ENCODE results near the gene SGF29. TPM values are rescaled to one million over a fixed set of nuclear protein-coding genes. Genes with fewer than 3 reads are reported as not detected.
A peak's percentile ranks its signal among the peaks of the same experiment; 100 is the strongest.

Gene SGF29
- total and polyA plus RNA-seq, 3 experiments from 2014 or later = 37.9 to 56.9 (median 39.8) TPM

DNA sequence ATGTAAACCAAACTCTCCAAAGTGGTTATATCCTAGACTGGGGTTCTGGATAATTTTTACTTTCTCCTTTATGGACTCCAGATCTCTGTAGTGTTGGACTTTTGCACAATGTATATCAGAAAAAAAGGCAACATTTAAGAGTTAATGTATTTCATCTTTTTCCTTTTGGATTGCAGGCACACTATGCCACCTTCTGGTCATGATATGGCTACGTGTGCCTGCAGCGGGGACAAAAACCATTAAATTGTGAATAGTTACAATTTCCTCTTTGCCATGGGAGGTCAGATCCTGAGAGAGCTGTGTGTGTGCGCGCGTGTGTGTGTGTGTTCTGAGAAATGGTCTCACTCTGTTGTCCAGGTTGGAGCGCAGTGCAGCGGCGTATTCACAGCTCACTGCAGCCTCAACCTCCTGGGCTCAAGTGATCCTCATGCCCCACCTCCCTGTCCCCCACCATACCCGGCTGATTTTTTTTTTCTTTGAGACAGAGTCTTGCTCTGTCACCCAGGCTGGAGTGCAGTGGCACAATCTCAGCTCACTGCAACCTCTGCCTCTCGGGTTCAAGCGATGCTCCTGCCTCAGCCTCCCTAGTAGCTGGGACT lies 4.3 kb upstream of the SGF29 start:
- peak overlapping the region in 1 of 7 donors; percentile 73 for H3K4me3 Mint-ChIP-seq
- peaks cover 11 to 17% (median 11%) of the 10 kb centered on the region in 3 donors for H3K4me1 Mint-ChIP-seq
- H3K9me3 ChIP-seq (ENCODE audit: low read length) = no peaks in the 10 kb centered on the region
- peaks cover 0 to 3% (median 0%) of the 10 kb centered on the region in 3 donors for H3K36me3 Mint-ChIP-seq
- H3K27ac Mint-ChIP-seq = peak overlapping the region in 4 of 8 donors; percentile 2 to 67 (median 50)
- ChIA-PET POLR2A (no interaction called here), CTCF (interaction anchor here (1.0 kb wide), 2 partner anchors 9 to 34 kb away, joined by 3 to 4 read pairs; no protein-coding TSS in a partner anchor)
- DNase-seq = peak in 3 of 5 donors; percentile 15 to 46 (median 37)
- H3K27me3 Mint-ChIP-seq = peaks cover 0 to 3% of the 10 kb centered on the region in 2 donors
- H3K4me1 ChIP-seq (ENCODE audit: insufficient read depth, low read length) = peaks cover 8% of the 10 kb centered on the region
- no peaks in the 10 kb centered on the region for H3K36me3 ChIP-seq (ENCODE audit: insufficient read depth, low read length)
- H3K4me3 ChIP-seq (ENCODE audit: low read length) = no peak overlapping the region
- no peaks in the 10 kb centered on the region for H3K27me3 ChIP-seq (ENCODE audit: insufficient read depth, low read length, poor library complexity, severe bottlenecking)
- no peak overlapping the region for H3K27ac ChIP-seq (ENCODE audit: low read depth, low read length)
- no peaks in the 10 kb centered on the region for H3K9me3 Mint-ChIP-seq

DNA sequence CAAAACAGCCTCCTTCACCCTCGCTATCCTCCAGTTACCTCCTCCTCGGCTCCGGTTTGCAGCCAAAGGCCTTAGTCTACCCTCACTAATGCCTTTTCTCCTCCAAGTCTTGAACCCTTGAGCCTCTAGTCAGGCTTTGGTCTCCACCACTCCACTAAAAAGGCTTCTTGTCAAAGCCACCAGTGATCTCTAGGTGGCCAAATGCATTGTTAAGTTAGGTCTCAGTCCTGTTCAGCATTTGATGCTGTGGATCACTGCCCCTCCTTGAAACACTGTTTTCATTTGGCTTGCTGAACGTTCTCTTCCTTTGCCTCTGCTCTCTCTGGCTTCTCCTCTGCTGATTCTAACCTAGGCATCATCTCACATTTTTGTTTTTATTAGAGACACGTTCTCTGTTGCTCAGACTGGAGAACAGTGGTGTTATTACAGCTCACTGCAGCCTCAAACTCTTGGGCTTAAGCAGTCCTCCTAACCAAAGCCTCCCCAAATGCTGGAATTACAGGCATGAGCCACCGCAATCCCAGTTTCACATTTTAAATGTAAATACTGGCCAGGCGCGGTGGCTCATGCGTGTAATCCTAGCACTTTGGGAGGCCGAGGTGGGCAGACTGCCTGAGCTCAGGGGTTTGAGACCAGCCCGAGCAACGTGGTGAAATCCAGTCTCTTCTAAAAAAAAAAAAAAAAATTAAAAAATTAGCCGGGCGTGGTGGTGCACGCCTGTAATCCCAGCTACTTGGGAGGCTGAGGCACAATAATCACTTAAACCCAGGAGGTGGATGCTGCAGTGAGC lies 1.1 kb downstream of the SGF29 start:
- ChIA-PET POLR2A (interaction anchor here (0.7 to 1.4 kb wide), 2 partner anchors 61 to 278 kb away, joined by 4 to 6 read pairs; partner anchors contain the start of gene APOBR), CTCF (interaction anchor here (0.9 to 2.3 kb wide), 4 partner anchors 8 to 65 kb away, joined by 3 to 5 read pairs (median 3); partner anchors contain the start of gene APOBR)
- Histone ChIP-seq H3K36me3 (ENCODE audit: insufficient read depth, low read length) (peaks cover 13% of the 10 kb centered on the region), H3K27ac (ENCODE audit: low read depth, low read length) (peak overlapping the region; percentile 49), H3K27me3 (ENCODE audit: insufficient read depth, low read length, poor library complexity, severe bottlenecking) (no peaks in the 10 kb centered on the region), H3K4me3 (ENCODE audit: low read length) (peak overlapping the region; percentile 77), H3K9me3 (ENCODE audit: low read length) (no peaks in the 10 kb centered on the region), H3K4me1 (ENCODE audit: insufficient read depth, low read length) (peaks cover 30% of the 10 kb centered on the region)
- Mint-ChIP-seq H3K4me1 (peaks cover 29 to 47% (median 29%) of the 10 kb centered on the region in 3 donors), H3K27ac (peak overlapping the region; percentile 80 to 96 (median 93)), H3K9me3 (no peaks in the 10 kb centered on the region), H3K4me3 (peak overlapping the region; percentile 86 to 96 (median 93)), H3K27me3 (no peaks in the 10 kb centered on the region), H3K36me3 (peaks cover 5 to 36% (median 10%) of the 10 kb centered on the region in 3 donors)
- no peak for DNase-seq

DNA sequence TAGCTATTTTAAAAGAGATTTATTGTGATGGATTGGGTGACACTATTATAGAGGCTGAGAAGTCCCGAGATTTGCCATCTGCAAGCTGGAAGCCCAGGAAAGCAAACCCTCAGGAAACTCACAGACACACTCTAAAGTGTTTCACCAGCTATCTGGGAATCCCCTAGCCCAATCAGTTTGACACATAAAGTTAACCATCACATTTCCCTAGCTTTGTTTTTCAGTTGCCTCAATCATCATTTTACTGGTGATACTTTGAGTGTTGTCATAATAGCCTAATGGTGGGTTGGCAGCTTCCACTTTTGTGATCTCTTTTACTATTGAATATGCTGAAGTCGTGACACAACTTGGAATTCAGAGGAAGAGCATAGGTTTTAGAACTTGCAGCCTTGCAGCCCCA lies 1.8 kb downstream of the SGF29 start:
- H3K27ac Mint-ChIP-seq = peak overlapping the region in 3 of 8 donors; percentile 26 to 96 (median 68)
- CTCF ChIA-PET = interaction anchor here (2.3 kb wide), 1 partner anchor 65 kb away, joined by 5 read pairs; no protein-coding TSS in a partner anchor

DNA sequence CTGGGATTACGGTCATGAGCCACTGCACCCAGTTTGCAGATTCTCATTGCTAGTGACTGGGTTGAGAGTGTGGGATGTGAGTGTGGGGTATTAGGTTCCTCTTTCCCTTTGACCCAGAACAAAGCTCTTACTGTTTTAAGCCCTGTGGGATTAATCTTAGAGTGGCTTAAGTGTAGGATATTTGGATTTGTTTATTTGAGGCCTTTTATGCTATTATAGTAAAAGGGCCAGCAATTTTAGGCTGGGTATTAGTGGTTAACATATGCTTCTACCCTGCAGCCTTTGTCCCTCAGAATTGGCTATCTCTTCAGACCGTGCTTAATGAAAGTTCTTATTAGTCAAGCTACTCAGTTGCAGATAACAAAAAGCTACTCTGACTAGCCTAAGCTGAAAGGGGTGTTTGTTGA lies 3.2 kb downstream of the SGF29 start:
- no peaks in the 10 kb centered on the region for H3K9me3 Mint-ChIP-seq
- H3K36me3 ChIP-seq (ENCODE audit: insufficient read depth, low read length) = peaks cover 13% of the 10 kb centered on the region
- H3K4me3 Mint-ChIP-seq = peak overlapping the region in 1 of 7 donors; percentile 66
- H3K36me3 Mint-ChIP-seq = peaks cover 5 to 39% (median 10%) of the 10 kb centered on the region in 3 donors
- H3K4me1 Mint-ChIP-seq = peaks cover 29 to 56% (median 35%) of the 10 kb centered on the region in 3 donors
- no peaks in the 10 kb centered on the region for H3K9me3 ChIP-seq (ENCODE audit: low read length)
- DNase-seq = no peak
- H3K27me3 Mint-ChIP-seq = no peaks in the 10 kb centered on the region
- CTCF ChIA-PET = no interaction called here
- peak overlapping the region in 2 of 8 donors; percentile 26 to 73 for H3K27ac Mint-ChIP-seq
- no peaks in the 10 kb centered on the region for H3K27me3 ChIP-seq (ENCODE audit: insufficient read depth, low read length, poor library complexity, severe bottlenecking)
- H3K4me3 ChIP-seq (ENCODE audit: low read length) = no peak overlapping the region
- peaks cover 33% of the 10 kb centered on the region for H3K4me1 ChIP-seq (ENCODE audit: insufficient read depth, low read length)
- POLR2A ChIA-PET = no interaction called here
- H3K27ac ChIP-seq (ENCODE audit: low read depth, low read length) = no peak overlapping the region

More for the DNA sequence above, 1.8 kb downstream of the SGF29 start:
- H3K9me3 Mint-ChIP-seq = no peaks in the 10 kb centered on the region
- Histone ChIP-seq H3K36me3 (ENCODE audit: insufficient read depth, low read length) (peaks cover 13% of the 10 kb centered on the region), H3K9me3 (ENCODE audit: low read length) (no peaks in the 10 kb centered on the region), H3K4me3 (ENCODE audit: low read length) (no peak overlapping the region), H3K27ac (ENCODE audit: low read depth, low read length) (no peak overlapping the region), H3K27me3 (ENCODE audit: insufficient read depth, low read length, poor library complexity, severe bottlenecking) (no peaks in the 10 kb centered on the region), H3K4me1 (ENCODE audit: insufficient read depth, low read length) (peaks cover 32% of the 10 kb centered on the region)
- peaks cover 29 to 49% (median 29%) of the 10 kb centered on the region in 3 donors for H3K4me1 Mint-ChIP-seq
- H3K4me3 Mint-ChIP-seq = peak overlapping the region in 5 of 7 donors; percentile 15 to 95 (median 45)
- POLR2A ChIA-PET = no interaction called here
- no peaks in the 10 kb centered on the region for H3K27me3 Mint-ChIP-seq
- H3K36me3 Mint-ChIP-seq = peaks cover 5 to 36% (median 10%) of the 10 kb centered on the region in 3 donors
- no peak for DNase-seq

DNA sequence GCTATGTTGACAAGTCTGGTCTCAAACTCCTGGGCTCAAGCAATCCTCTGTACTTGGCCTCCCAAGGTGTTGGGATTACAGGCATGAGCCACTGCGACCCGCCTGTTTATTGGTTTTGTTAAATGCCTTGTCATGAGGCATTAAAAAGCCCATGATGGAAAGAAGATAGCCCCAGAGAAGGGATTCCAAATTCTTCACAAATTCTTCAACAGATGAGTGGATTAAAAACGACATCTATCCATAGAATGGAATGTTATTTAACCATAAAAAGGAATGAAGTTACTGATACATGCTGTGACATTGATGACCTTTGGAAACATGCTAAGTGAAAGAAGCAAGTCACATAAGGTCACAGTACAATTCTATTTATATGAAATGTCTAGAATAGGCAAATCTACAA lies 4.7 kb downstream of the SGF29 start:
- no peak for DNase-seq
- H3K9me3 ChIP-seq (ENCODE audit: low read length) = no peaks in the 10 kb centered on the region
- H3K4me1 Mint-ChIP-seq = peaks cover 36 to 64% (median 42%) of the 10 kb centered on the region in 3 donors
- peaks cover 5 to 41% (median 10%) of the 10 kb centered on the region in 3 donors for H3K36me3 Mint-ChIP-seq
- CTCF ChIA-PET = no interaction called here
- H3K36me3 ChIP-seq (ENCODE audit: insufficient read depth, low read length) = peaks cover 13% of the 10 kb centered on the region
- no peak overlapping the region for H3K27ac ChIP-seq (ENCODE audit: low read depth, low read length)
- no peak overlapping the region for H3K4me3 ChIP-seq (ENCODE audit: low read length)
- no peaks in the 10 kb centered on the region for H3K27me3 Mint-ChIP-seq
- H3K9me3 Mint-ChIP-seq = no peaks in the 10 kb centered on the region
- H3K4me3 Mint-ChIP-seq = no peak overlapping the region
- H3K4me1 ChIP-seq (ENCODE audit: insufficient read depth, low read length) = peaks cover 32% of the 10 kb centered on the region
- H3K27ac Mint-ChIP-seq = peak overlapping the region in 2 of 8 donors; percentile 58 to 72
- POLR2A ChIA-PET = no interaction called here
- no peaks in the 10 kb centered on the region for H3K27me3 ChIP-seq (ENCODE audit: insufficient read depth, low read length, poor library complexity, severe bottlenecking)

DNA sequence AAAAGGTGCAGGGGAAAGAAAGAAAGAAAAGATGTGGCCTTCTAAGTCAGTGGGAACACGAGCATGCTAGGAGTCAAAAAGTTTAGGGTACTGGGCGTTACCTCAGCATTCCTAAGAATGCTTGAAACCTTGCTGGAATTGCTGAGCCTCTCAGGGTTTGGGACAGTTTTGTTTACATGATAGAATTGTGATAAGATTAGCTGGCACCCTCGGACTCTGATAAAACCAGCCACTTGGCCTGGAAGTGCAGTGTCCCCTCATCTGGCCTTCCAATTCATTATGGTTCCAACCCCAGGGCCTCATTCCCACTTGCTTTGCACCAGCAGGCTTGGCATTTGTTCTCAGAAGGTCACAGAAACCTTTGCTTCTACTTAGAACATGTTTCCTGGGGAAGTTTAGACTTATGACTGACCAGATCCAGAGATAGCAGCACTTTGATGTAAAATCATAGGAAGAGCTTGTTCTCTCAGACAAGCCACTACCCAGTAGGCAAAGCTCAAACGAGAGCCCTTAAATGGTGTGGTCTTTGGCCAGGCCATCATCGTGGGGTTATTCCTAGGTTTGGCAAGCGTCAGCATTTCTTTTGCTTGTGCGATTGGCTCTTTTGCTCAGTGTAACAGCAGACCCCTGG lies 8.0 kb downstream of the SGF29 start:
- H3K36me3 Mint-ChIP-seq = peaks cover 11 to 45% (median 19%) of the 10 kb centered on the region in 3 donors
- Histone ChIP-seq H3K27me3 (ENCODE audit: insufficient read depth, low read length, poor library complexity, severe bottlenecking) (no peaks in the 10 kb centered on the region), H3K9me3 (ENCODE audit: low read length) (no peaks in the 10 kb centered on the region), H3K27ac (ENCODE audit: low read depth, low read length) (peak overlapping the region; percentile 24), H3K4me1 (ENCODE audit: insufficient read depth, low read length) (peaks cover 16% of the 10 kb centered on the region), H3K4me3 (ENCODE audit: low read length) (no peak overlapping the region), H3K36me3 (ENCODE audit: insufficient read depth, low read length) (peaks cover 20% of the 10 kb centered on the region)
- H3K4me3 Mint-ChIP-seq = no peak overlapping the region
- peaks cover 30 to 56% (median 31%) of the 10 kb centered on the region in 3 donors for H3K4me1 Mint-ChIP-seq
- peak overlapping the region in 2 of 8 donors; percentile 38 to 57 for H3K27ac Mint-ChIP-seq
- no peak for DNase-seq
- no peaks in the 10 kb centered on the region for H3K27me3 Mint-ChIP-seq
- POLR2A ChIA-PET = no interaction called here
- CTCF ChIA-PET = no interaction called here
- H3K9me3 Mint-ChIP-seq = peaks cover 0 to 3% (median 0%) of the 10 kb centered on the region in 5 donors

DNA sequence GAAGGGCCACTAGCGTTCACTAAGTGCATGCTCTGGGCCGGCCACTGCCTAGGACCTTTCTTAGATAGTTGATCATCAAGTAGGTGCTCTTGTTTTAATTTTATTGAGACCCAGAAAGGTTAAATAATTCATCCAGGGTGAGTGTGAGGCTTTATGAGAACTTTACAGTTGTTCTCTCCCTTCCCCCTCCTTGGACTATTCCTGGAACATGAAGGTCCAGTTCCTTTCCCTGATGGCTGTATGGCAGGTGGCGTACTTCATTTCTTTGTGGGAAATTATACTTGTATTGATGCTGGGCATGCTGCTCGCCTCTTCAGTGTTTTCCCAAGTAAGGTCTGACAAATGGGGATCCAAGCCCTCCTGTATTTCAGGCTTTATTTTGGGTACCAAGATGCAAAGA lies 8.5 kb downstream of the SGF29 start:
- POLR2A ChIA-PET = no interaction called here

More for the DNA sequence above, 8.5 kb downstream of the SGF29 start:
- H3K4me3 Mint-ChIP-seq = no peak overlapping the region
- peaks cover 0 to 3% (median under 1%) of the 10 kb centered on the region in 5 donors for H3K9me3 Mint-ChIP-seq
- H3K27me3 Mint-ChIP-seq = no peaks in the 10 kb centered on the region
- Histone ChIP-seq H3K27me3 (ENCODE audit: insufficient read depth, low read length, poor library complexity, severe bottlenecking) (no peaks in the 10 kb centered on the region), H3K4me1 (ENCODE audit: insufficient read depth, low read length) (peaks cover 15% of the 10 kb centered on the region), H3K4me3 (ENCODE audit: low read length) (no peak overlapping the region), H3K27ac (ENCODE audit: low read depth, low read length) (no peak overlapping the region), H3K9me3 (ENCODE audit: low read length) (no peaks in the 10 kb centered on the region), H3K36me3 (ENCODE audit: insufficient read depth, low read length) (peaks cover 14% of the 10 kb centered on the region)
- no peak for DNase-seq
- CTCF ChIA-PET = interaction anchor here (1.3 kb wide), 1 partner anchor 8 kb away, joined by 3 read pairs; no protein-coding TSS in a partner anchor
- peaks cover 25 to 52% (median 30%) of the 10 kb centered on the region in 3 donors for H3K4me1 Mint-ChIP-seq
- H3K36me3 Mint-ChIP-seq = peaks cover 12 to 42% (median 21%) of the 10 kb centered on the region in 3 donors
- H3K27ac Mint-ChIP-seq = peak overlapping the region in 1 of 8 donors; percentile 57

Measured in CD8-positive, alpha-beta memory T cell (primary cell).